ENCODE results near the gene CAPN8.

CAPN8 gene

GRCh38 chr1:223667484-223668182, 2.1 kb upstream of the CAPN8 start:
- no peak overlapping the region for H3K4me3 ChIP-seq
- H3K27ac ChIP-seq: no peak overlapping the region

- Histone ChIP-seq H3K27ac (no peak overlapping the region), H3K4me3 (no peak overlapping the region)
Observed at GRCh38 chr1:223664106-223664505, 1.4 kb downstream of the CAPN8 start.

GRCh38 chr1:223662943-223663342, 2.6 kb downstream of the CAPN8 start:
- Histone ChIP-seq H3K27ac (no peak overlapping the region), H3K4me3 (no peak overlapping the region)

GRCh38 chr1:223659711-223660110, 5.8 kb downstream of the CAPN8 start:
- Histone ChIP-seq H3K4me3 (no peak overlapping the region), H3K27ac (no peak overlapping the region)

- Histone ChIP-seq H3K4me3 (no peak overlapping the region), H3K27ac (no peak overlapping the region)
Observed at GRCh38 chr1:223657978-223658377, 7.5 kb downstream of the CAPN8 start.

- H3K27ac ChIP-seq: peak overlapping the region in 2 of 21 experiments; percentile 56 to 62
- no peak overlapping the region for H3K4me3 ChIP-seq
Observed at GRCh38 chr1:223654083-223654482, 11.4 kb downstream of the CAPN8 start.

DNA sequence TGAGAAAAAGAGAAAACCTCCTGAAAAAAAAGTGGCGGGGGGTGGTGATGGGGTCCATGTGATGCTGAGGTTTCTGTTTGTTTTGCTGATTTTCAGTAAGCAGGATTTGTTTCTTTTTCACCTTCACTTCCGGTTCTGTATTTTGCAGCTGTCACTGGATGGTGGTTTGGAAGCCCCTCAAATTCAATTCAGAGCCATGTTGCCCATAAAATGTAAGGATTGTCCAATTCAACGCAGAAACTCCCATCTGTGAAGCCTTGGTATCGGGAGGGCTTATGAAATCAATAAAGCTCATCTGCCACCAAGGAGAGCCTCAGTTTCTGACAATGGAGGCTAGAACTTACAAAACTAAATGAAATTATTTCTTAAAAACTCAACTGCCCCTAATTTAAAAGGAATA, 12.1 kb downstream of the CAPN8 start:
- peak overlapping the region in 2 of 21 experiments; percentile 29 to 56 for H3K27ac ChIP-seq
- no peak overlapping the region for H3K4me3 ChIP-seq

DNA sequence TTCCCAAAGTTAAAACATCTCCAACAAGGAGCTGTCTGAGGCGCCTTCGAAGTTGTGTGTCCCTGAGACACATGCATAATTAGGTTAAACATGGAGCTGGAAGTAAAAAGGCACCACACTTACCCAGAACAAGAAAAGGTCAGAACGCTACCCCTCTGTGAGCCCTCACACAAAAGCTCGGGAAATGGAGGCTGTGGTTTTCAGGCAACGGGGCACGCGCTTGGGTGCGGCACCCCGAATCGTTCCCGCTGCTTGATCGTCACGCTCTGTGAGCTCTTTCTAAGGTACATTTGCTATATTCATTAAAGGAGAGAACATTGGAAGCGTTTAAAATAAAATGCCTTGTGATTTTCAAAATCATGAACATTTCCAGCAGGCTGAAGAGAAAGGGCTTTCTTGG, 12.5 kb downstream of the CAPN8 start:
- peak overlapping the region in 3 of 21 experiments; percentile 20 to 56 (median 29) for H3K27ac ChIP-seq
- no peak overlapping the region for H3K4me3 ChIP-seq

DNA sequence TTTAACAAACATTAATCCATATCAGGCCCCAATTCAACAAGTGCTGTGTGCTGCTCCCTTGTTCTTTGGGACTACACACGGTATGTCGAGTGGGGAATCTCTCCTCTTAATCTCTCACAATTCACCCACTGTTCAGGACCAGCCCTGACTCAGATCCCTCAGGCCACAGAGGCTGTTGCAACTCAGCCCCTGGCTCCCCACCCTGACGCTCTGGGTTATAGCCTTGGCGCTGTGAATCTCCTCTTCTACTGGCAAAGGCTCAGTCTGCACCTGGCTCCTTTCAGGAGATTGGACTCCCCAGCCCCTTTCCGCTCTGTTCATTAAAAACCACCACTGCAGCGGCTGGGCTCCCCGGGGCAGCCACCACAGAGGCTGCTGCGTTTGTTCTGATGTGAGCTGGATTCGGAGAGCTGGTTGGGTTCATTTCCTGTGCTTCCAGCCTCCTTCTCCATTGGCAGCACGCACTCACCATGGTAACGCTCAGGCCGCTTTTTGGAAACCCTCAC, 13.0 kb downstream of the CAPN8 start:
- no peak overlapping the region for H3K4me3 ChIP-seq

GRCh38 chr1:223651291-223651991, 14.1 kb downstream of the CAPN8 start:
- H3K27ac ChIP-seq: peak overlapping the region in 1 of 21 experiments; percentile 56
- H3K4me3 ChIP-seq: no peak overlapping the region

More for the DNA sequence above, 13.0 kb downstream of the CAPN8 start:
- H3K27ac ChIP-seq: peak overlapping the region in 5 of 21 experiments; percentile 1 to 56 (median 20)

GRCh38 chr1:223650465-223650864, 15.0 kb downstream of the CAPN8 start:
- Histone ChIP-seq H3K4me3 (no peak overlapping the region), H3K27ac (peak overlapping the region in 1 of 21 experiments; percentile 57)

GRCh38 chr1:223649222-223649621, 16.3 kb downstream of the CAPN8 start:
- no peak overlapping the region for H3K4me3 ChIP-seq
- no peak overlapping the region for H3K27ac ChIP-seq

- H3K4me3 ChIP-seq: no peak overlapping the region
- H3K27ac ChIP-seq: no peak overlapping the region
Observed at GRCh38 chr1:223647249-223647648, 18.3 kb downstream of the CAPN8 start.

DNA sequence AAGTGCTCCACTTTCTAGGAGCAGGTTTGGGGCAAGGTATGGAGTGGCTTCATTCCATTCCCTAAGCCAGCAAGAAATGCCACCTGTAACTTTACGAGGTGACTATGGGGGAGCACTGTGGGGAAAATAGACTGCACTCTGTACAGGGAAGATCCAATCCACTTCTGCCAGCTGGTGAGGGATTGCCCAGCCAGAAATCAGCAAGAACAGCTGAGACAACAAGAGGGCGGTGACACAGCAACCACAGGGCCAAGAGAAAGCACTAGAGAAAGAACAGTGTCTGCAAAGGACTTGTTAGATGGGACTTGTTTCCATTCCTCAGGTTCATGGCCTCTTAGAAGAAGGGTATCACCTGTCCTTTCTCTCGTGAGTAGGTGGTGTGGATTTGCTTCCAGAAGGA, 19.6 kb downstream of the CAPN8 start:
- H3K4me3 ChIP-seq: no peak overlapping the region
- H3K27ac ChIP-seq: no peak overlapping the region

DNA sequence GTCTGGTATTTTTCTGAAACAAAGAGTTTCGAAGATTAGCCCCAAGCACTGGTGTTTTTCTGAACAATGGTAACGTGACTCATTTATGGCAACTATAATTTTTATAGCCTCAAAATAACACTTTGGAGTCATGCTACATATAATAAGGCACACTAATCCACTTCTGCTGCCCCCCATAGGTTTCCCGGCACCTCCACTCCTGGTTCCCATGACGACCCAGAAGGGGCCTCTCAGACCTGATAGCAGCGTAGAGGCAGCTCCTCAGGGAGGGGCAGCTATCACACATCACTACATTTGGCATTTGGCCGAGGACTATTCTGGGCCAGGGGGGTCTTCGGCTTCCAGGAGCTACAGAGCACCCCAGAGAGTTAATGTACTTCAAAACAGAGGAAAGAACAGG, 23.3 kb downstream of the CAPN8 start:
- Histone ChIP-seq H3K4me3 (no peak overlapping the region), H3K27ac (no peak overlapping the region)

GRCh38 chr1:223641523-223642039, 23.9 kb downstream of the CAPN8 start:
- H3K4me3 ChIP-seq: no peak overlapping the region
- no peak overlapping the region for H3K27ac ChIP-seq

GRCh38 chr1:223639331-223639749, 26.2 kb downstream of the CAPN8 start:
- Histone ChIP-seq H3K4me3 (no peak overlapping the region), H3K27ac (no peak overlapping the region)

DNA sequence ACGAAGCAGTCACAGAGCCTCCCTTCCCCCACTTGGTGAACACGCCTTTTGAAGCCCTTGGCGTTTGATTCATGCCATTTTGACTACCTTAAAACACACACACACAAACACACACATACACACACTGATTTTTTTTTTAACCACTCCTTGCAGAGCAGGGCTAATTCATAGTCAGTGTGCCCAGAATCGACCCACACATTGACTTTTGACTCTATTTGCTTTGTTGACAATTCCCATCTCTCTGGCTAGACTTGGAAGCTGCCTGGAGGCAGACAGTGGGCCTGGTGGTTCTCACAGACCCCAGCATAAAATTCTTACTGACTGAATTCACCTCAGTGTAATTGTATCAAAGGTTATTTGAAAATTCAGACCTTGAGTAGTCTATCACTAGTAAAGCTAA, 30.3 kb downstream of the CAPN8 start:
- Histone ChIP-seq H3K27ac (no peak overlapping the region), H3K4me3 (no peak overlapping the region)

DNA sequence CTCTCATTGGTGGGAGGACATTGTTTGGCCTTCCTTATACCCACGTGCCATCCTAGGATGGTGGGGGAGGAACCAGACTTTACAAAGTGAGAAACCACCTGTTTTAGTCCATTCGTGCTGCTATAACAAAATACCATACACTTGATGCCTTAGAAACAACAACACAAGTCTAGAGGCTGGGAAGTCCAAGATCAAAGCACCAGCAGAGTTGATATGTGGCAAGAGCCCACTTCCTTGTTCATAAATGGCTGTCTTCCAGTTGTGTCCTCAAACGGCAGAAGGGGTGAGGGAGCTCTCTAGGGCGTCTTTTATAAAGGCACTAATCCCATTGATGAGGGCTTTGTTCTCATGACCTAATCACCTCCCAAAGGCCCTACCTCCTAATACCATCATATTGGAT, 31.1 kb downstream of the CAPN8 start:
- Histone ChIP-seq H3K27ac (no peak overlapping the region), H3K4me3 (no peak overlapping the region)

- no peak overlapping the region for H3K4me3 ChIP-seq
- no peak overlapping the region for H3K27ac ChIP-seq
Observed at GRCh38 chr1:223631956-223632355, 33.5 kb downstream of the CAPN8 start.

- Histone ChIP-seq H3K27ac (no peak overlapping the region), H3K4me3 (no peak overlapping the region)
Observed at GRCh38 chr1:223631473-223631872, 34.0 kb downstream of the CAPN8 start.
